DOHH2 (cell line): Measurements from ENCODE around the gene MYL6.

ENCODE experiments used
- EZH2phosphoT487 ChIP-seq: fragments of 200-600 bp; sonication (generic); IDR thresholded peaks from 2 replicates; pipeline ENCODE4 v1.6.1; 2017; ENCODE audit warnings: borderline replicate concordance, mild to moderate bottlenecking, antibody characterized with exemption, low read length, moderate library complexity, mixed read lengths
- TF ChIP-seq, protein P1 (sequence below): fragments of 200-600 bp; sonication (generic); IDR thresholded peaks from one replicate; pipeline ENCODE4 v1.5.1; 2014; ENCODE audit warnings: antibody characterized with exemption, mild to moderate bottlenecking, low read depth, low read length; ENCODE audit not compliant: poor library complexity, severe bottlenecking

DNA sequence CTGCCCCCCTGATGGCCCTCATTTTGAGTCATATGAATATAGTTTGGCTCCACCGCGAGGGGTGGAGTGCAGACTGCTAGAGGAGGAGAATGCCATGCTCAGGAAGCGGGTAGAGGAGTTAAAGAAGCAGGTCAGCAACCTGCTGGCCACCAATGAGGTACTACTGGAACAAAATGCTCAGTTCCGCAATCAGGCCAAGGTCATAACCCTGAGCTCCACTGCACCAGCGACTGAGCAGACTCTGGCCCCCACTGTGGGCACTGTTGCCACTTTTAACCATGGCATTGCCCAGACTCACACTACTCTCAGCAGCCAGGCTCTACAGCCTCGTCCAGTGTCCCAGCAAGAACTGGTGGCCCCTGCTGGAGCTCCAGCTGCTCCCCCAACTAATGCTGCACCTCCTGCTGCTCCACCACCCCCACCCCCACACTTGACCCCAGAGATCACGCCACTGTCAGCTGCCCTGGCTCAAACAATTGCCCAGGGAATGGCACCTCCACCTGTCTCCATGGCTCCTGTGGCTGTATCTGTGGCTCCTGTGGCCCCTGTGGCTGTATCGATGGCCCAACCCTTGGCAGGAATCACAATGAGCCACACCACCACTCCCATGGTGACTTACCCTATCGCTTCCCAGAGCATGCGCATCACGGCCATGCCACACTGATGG lies 36.8 kb upstream of the MYL6 start:
- TF ChIP-seq, protein P1, sequence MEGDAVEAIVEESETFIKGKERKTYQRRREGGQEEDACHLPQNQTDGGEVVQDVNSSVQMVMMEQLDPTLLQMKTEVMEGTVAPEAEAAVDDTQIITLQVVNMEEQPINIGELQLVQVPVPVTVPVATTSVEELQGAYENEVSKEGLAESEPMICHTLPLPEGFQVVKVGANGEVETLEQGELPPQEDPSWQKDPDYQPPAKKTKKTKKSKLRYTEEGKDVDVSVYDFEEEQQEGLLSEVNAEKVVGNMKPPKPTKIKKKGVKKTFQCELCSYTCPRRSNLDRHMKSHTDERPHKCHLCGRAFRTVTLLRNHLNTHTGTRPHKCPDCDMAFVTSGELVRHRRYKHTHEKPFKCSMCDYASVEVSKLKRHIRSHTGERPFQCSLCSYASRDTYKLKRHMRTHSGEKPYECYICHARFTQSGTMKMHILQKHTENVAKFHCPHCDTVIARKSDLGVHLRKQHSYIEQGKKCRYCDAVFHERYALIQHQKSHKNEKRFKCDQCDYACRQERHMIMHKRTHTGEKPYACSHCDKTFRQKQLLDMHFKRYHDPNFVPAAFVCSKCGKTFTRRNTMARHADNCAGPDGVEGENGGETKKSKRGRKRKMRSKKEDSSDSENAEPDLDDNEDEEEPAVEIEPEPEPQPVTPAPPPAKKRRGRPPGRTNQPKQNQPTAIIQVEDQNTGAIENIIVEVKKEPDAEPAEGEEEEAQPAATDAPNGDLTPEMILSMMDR, result no peak
- TF ChIP-seq EZH2phosphoT487, result no peak
